RWPE1 (cell line): Measurements from ENCODE around the gene GSN.

ENCODE experiments used
- CTCF ChIA-PET: fragments of 350-600 bp; sonication (Branson Sonifier 250); formaldehyde crosslinking; extraction: SDS; loops from one replicate; lab custom pipeline; 2021; lab: Yijun Ruan, JAX
- POLR2A ChIA-PET: fragments of 400-600 bp; formaldehyde crosslinking; extraction: SDS; loops from one replicate; lab custom pipeline; 2020; ENCODE audit warnings: antibody characterized with exemption; ENCODE audit not compliant: low non-redundant PET; lab: Yijun Ruan, JAX
- DNase-seq: peaks from one replicate; pipeline ENCODE4 v3.0.0; 2012; ENCODE audit warnings: low spot score
- H3K27ac ChIP-seq: fragments of 450-650 bp; 2 replicates; pipeline ENCODE4 v1.5.1; 2017
- TF ChIP-seq, protein P1 (sequence below): fragments of 450-650 bp; conservative IDR thresholded peaks from 2 replicates; pipeline ENCODE4 v1.5.1; 2017; ENCODE audit warnings: low read depth, mild to moderate bottlenecking

Gene GSN

DNA sequence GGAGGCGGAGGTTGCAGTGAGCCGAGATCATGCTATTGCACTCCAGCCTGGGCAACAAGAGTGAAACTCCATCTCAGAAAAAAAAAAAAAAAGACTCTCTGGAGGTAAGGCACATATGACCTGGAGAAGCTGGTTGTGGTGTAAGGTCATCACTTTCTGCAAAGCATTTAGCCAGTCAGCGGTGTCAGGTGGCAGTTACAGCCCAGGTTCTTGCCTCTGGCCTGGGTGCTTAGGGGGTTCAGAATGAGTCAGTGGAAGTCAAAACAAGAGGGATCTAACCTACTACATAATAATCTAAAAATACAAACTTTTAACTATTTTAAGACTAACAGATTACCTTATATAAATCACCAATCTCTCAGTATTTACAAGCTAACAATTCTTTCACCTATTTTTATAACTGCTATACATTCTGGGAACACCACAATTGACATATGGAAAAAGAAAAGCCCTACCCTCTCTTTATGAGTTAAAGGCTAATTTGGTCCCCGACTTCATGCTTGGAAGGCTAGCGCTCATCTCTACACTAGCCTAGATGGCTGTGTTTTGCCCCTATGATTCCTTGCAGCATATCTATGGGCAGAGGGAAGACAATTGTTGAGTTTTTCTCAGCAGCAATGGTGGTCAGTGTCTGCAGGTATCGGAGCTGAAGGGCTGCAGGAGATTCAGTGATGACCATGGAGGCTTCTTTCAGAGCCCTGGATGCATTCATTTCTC lies 72.9 kb downstream of the GSN start:
- ChIA-PET CTCF (interaction anchor here (0.6 to 1.2 kb wide), 3 partner anchors 21 to 59 kb away, joined by 3 to 5 read pairs (median 3); no protein-coding TSS in a partner anchor), POLR2A (no interaction called here)
- TF ChIP-seq, protein P1, sequence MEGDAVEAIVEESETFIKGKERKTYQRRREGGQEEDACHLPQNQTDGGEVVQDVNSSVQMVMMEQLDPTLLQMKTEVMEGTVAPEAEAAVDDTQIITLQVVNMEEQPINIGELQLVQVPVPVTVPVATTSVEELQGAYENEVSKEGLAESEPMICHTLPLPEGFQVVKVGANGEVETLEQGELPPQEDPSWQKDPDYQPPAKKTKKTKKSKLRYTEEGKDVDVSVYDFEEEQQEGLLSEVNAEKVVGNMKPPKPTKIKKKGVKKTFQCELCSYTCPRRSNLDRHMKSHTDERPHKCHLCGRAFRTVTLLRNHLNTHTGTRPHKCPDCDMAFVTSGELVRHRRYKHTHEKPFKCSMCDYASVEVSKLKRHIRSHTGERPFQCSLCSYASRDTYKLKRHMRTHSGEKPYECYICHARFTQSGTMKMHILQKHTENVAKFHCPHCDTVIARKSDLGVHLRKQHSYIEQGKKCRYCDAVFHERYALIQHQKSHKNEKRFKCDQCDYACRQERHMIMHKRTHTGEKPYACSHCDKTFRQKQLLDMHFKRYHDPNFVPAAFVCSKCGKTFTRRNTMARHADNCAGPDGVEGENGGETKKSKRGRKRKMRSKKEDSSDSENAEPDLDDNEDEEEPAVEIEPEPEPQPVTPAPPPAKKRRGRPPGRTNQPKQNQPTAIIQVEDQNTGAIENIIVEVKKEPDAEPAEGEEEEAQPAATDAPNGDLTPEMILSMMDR: no peak
- H3K27ac ChIP-seq: no peak overlapping the region
- DNase-seq: no peak

DNA sequence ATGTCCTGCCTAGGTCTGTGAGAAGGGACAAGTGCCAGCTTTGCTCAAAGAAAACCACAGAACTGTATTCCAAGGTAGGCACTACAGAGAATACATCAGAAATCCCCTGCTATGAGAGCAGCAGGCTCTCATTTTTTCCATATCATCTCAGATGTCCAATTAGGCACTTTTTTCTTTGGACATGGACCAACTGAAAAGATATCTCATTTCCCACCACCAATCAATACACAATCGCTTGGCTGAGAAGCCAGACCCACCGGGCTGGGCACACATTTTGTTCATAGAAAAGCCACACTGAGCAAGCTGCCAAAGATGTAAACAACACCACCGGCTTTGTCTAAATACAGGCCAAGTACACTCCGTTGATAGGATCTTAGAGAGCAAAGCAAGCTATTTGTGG lies 76.2 kb downstream of the GSN start:
- ChIA-PET CTCF (interaction anchor here (1.7 kb wide), 1 partner anchor 24 kb away, joined by 5 read pairs; no protein-coding TSS in a partner anchor), POLR2A (no interaction called here)
- DNase-seq: no peak
- H3K27ac ChIP-seq: no peak overlapping the region
- TF ChIP-seq, protein P1: no peak

DNA sequence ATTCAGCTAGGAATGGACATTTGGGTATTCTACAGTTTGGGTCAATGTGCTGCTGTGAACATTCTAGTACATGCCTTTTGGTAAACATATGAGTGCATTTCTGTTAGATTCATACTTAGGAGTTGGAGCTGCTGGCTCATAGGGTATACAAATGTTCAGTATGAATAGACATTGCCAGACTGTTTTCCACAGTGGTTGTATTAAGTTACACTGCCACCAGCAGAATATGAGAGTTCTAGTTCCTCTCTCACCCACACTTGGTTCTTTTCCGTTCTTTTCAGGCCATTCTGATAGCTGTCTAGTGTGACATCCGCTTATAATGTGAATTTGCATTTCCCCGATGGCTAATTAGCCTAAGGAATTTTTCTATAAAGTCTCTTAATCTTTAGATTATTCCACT lies 77.1 kb downstream of the GSN start:
- ChIA-PET POLR2A (no interaction called here), CTCF (interaction anchor here (1.7 kb wide), 1 partner anchor 25 kb away, joined by 5 read pairs; no protein-coding TSS in a partner anchor)
- DNase-seq: no peak
- TF ChIP-seq, protein P1: no peak
- H3K27ac ChIP-seq: no peak overlapping the region

DNA sequence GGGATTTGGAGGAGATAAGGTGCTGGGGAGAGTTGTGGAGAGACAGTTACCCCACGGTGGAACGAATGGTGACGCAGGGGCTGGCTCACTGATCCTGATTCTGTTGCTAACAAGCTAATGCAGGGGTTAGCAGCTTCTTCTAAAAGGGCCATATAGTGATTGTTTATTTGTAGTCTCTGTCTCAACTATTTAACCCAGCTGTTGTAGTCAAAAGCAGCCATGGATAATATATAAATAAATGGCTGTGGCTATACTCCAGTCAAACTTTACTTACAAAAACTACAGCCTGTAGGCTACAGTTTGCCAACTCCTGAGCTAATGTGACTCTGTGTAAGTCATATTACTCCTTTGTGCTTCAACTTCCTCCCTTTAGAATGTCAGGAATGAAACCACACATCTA lies 80.3 kb downstream of the GSN start:
- TF ChIP-seq, protein P1: no peak
- DNase-seq: no peak
- POLR2A ChIA-PET: no interaction called here
- CTCF ChIA-PET: interaction anchor here (0.7 to 1.1 kb wide), 3 partner anchors 9 to 18 kb away, joined by 3 read pairs; no protein-coding TSS in a partner anchor
- no peak overlapping the region for H3K27ac ChIP-seq

DNA sequence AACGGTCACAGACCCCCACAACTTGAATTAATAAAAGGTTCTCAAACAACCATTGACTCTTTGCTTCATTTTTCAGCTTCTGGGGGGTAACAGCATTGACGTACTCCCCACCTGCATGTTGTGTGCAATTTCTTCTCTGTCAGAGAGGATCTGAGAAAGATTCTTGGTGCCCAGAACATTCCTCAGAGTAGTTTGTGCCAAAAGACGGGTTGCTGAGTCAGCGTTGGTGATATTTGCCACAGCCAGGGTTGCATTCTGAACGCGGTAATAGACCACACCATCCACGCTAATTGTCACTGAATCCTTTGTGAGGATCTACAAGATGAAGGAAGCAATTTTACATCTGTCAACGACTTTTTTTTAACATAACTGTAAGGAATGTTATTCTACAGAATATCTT lies 81.0 kb downstream of the GSN start:
- no peak overlapping the region for H3K27ac ChIP-seq
- no peak for DNase-seq
- TF ChIP-seq, protein P1: no peak
- ChIA-PET CTCF (interaction anchor here (0.7 to 1.1 kb wide), 2 partner anchors 15 to 19 kb away, joined by 3 read pairs; no protein-coding TSS in a partner anchor), POLR2A (no interaction called here)

DNA sequence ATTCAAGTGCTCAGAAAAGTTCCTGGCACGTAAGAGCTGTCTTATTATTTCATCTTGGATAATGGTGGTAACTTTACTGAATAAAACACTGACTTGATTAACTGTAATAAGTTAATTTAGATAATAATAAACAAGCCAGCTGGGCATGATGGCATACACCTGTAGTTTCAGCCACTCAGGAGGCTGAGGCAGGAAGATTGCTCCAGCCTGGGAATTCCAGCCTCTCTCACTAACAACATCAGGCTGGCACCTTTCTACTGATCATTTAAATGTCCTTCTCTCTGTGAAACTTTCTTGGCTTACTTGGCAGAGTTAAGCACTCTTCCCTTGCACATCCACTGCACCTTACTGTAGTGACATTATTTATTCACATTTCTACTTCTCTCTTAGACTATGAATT lies 82.1 kb downstream of the GSN start:
- ChIA-PET POLR2A (no interaction called here), CTCF (interaction anchor here (2.4 kb wide), 1 partner anchor 30 kb away, joined by 10 read pairs; no protein-coding TSS in a partner anchor)
- no peak overlapping the region for H3K27ac ChIP-seq
- no peak for DNase-seq
- TF ChIP-seq, protein P1: no peak
